ENCODE data around the gene FAM210B. TPM values are rescaled to one million over a fixed set of nuclear protein-coding genes. Genes with fewer than 3 reads are reported as not detected.

Gene FAM210B
- polyA plus RNA-seq, 3 donors: 34.9 to 38.6 (median 36.5) TPM

Other genes starting within 250 kb of the FAM210B start
- not detected for gene MC3R, start 110.2 kb upstream of the FAM210B start, polyA plus RNA-seq (ENCODE audit: insufficient read length in 3 of 3)
- 10 to 100 TPM; 16.2 to 17.3 (median 16.9) TPM for gene AURKA, start 33.2 kb downstream of the FAM210B start, polyA plus RNA-seq (ENCODE audit: insufficient read length in 3 of 3)
- gene CSTF1, start 33.7 kb downstream of the FAM210B start, polyA plus RNA-seq (ENCODE audit: insufficient read length in 3 of 3): 10 to 100 TPM; 42.1 to 44.2 (median 43.1) TPM
- 1 to 10 TPM; 2.3 to 2.6 (median 2.5) TPM for gene CASS4, start 53.3 kb downstream of the FAM210B start, polyA plus RNA-seq (ENCODE audit: insufficient read length in 3 of 3)
- gene RTF2, start 109.7 kb downstream of the FAM210B start, polyA plus RNA-seq (ENCODE audit: insufficient read length in 3 of 3): 100 to 1,000 TPM; 112 to 130 (median 120) TPM
- gene FAM209A, start 165.8 kb downstream of the FAM210B start, polyA plus RNA-seq (ENCODE audit: insufficient read length in 3 of 3): under 1 TPM in 2 of 3 donors, not detected in 1; 0.26 to 0.62 TPM
- gene FAM209B, start 174.3 kb downstream of the FAM210B start, polyA plus RNA-seq (ENCODE audit: insufficient read length in 3 of 3): under 1 TPM in 2 of 3 donors, not detected in 1; 0.33 to 0.48 TPM

Data from renal pelvis (tissue), 3 donors.